Measurements from ENCODE around the gene USP8.
A peak's percentile ranks its signal among the peaks of the same experiment; 100 is the strongest.
"Not testable (repeated sequence)": the region's sequence is repeated elsewhere in the genome, so short reads cannot be mapped to it uniquely, and the experiment has no call there.

Gene USP8

GRCh38 chr15:50424066-50424890 is at the start of gene USP8:
TSS of gene USP8 (plus strand) at chr15:50424405. CDS start at chr15:50439074, 14,669 bp downstream.
- DNase-seq, result peak; percentile 92

GRCh38 chr15:50377867-50378751 is 46.1 kb upstream of the USP8 start:
- DNase-seq, result no peak

DNA sequence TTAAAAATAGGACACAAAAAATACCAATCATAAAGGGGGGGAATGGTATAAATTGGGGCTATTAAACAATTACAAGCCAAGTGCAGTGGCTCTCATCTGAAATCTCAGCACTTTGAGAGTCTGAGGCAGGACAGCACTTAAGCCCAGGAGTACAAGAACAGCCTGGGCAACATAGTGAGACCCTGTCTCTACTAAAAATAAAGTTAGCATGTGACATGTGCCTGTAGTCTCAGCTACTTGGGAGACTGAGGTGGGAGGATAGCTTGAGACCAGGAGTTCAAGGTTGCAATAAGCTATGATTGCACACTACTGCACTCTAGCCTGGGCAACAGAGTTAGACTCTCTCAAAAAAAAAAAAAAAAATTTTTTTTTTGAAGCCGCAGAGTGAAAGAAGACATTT is 45.4 kb upstream of the USP8 start:
- no peak for DNase-seq

- not testable (repeated sequence) for DNase-seq
These were observed 44.8 kb upstream of the USP8 start for GRCh38 chr15:50379413-50379812.

GRCh38 chr15:50380089-50380488 is 44.1 kb upstream of the USP8 start:
- DNase-seq, result no peak

- no peak for DNase-seq
These were observed 42.8 kb upstream of the USP8 start for GRCh38 chr15:50381438-50381837.

DNA sequence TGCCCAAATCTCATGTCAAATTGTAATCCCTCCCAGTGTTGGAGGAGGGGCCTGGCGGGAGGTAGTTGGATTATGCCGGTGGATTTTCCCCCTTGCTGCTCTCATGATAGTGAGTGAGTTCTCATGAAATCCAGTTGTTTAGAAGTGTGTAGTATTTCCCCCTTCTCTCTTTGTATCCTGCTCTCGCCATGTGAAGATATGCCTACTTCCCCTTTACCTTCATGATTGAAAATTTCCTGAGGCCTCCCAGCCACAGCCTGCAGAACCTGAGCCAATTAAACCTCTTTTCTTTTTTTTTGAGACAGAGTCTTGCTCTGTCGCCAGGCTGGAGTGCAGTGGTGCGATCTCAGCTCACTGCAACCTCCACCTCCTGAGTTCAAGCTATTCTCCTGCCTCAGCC is 41.8 kb upstream of the USP8 start:
- not testable (repeated sequence) for DNase-seq

DNA sequence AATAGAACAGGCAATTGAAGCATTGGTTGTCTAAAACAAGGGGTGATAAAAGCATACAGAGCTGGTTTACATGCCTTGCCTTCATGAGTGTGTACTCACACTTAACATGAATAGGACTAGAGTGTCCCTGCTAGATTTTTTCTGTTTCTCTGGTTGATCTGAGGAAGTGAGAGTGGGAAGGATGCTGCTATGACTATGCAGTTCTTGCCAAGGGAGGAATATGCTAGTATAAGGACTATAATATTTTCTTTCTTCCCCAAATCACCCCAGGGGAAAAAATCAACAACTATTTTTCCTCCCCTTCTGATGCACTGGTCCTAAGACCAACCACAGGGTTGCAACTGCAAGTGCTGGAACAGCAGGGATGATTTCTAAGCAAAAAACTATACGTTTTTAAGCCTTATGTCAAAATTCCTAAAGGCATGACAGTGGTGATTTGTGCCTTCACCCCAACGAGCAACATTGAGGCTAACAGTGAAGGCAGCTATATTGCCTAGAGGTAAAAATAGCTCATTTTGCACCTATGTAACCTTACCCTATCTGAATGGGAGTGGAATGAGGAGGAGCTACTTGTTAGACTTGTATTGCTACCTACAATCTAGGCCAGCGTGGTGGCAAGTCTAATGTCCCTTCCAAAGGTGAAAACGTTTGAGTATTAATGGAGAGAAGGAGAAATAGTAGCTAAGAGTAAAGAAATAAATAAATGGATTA is 33.5 kb upstream of the USP8 start:
- DNase-seq, result no peak

DNA sequence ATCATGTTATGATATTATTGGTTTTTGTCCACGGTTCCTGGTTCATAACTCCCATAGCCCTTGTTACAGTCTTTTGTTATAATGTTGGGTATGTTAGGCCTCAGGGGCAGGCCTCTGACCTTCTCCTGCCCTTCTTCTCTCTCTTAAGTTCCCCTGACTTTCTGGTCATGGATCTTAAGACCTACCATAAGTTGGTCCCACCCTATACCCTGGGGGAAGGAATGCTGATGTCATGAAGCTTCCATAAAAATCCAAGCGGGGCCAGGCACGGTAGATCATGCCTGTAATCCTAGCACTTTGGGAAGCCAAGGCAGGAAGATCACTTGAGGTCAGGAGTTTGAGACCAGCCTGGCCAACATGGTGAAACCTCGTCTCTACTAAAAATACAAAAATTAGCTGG is 32.6 kb upstream of the USP8 start:
- not testable (repeated sequence) for DNase-seq

GRCh38 chr15:50411870-50412269 is 12.3 kb upstream of the USP8 start:
- DNase-seq, result no peak

- DNase-seq, result no peak
These were observed 9.6 kb upstream of the USP8 start for GRCh38 chr15:50414624-50415023.

GRCh38 chr15:50415752-50416404 is 8.3 kb upstream of the USP8 start:
- no peak for DNase-seq

DNA sequence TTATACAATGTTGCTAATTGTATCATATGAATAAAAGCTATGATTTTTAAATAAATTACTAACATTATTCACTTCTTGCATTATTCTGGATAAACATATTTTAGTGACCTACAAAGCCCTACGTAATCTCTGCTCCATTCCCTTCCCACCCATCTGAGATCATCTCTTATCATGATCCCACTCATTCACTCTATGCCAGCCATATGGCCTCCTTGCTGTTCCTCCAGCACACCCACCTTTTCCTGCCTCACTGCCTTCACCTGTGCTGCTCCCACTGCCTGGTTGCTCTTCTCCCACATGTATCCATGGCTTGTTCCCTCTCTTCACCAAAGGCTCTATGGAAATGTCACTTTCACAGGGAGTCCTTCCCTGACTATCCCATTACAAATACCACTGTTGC is 7.3 kb upstream of the USP8 start:
- no peak for DNase-seq

DNA sequence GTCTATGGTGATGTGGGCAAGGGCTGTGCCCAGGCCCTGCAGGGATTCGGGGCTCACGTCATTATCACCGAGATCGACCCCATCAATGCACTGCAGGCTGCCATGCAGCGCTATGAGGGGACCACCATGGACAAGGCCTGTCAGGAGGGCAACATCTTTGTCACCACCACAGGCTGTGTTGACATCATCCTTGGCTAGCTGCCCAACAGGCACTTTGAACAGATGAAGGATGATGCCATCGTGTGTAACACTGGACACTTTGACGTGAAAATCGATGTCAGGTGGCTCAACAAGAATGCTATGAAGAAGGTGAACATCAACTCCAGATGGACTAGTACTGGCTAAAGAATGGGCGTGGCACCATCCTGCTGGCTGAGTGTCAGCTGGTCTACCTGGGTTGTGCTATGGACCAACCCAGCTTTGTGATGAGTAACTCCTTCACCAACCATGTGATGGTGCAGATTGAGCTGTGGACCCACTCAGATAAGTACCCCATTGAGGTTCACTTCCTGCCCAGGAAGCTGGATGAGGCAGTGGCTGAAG is 6.1 kb upstream of the USP8 start:
- no peak for DNase-seq

DNA sequence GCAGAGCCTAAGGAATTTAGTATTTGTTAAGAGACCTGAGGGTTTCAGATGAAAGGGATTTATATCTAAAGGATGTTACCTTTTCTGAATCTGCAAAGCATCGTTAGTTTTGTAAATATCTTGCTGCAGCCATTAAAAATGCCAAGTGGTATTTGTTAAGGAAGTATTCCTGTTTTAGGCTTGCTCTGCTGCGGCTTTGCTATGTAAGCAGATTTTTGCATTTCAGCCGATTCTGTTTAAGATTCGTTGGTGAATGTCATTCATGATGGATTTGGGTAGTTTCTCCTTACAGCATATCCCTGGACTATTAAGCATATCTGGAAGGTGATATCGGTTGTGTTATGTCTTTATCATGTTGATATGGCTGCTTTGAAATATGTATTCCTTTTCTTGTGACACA is 1.0 kb downstream of the USP8 start:
- DNase-seq, result no peak

GRCh38 chr15:50425678-50426246 is 1.6 kb downstream of the USP8 start:
- not testable (repeated sequence) for DNase-seq

- DNase-seq, result no peak
These were observed 2.2 kb downstream of the USP8 start for GRCh38 chr15:50426428-50426827.

- no peak for DNase-seq
These were observed 7.0 kb downstream of the USP8 start for GRCh38 chr15:50431204-50431603.

GRCh38 chr15:50432230-50432629 is 8.0 kb downstream of the USP8 start:
- DNase-seq, result no peak

DNA sequence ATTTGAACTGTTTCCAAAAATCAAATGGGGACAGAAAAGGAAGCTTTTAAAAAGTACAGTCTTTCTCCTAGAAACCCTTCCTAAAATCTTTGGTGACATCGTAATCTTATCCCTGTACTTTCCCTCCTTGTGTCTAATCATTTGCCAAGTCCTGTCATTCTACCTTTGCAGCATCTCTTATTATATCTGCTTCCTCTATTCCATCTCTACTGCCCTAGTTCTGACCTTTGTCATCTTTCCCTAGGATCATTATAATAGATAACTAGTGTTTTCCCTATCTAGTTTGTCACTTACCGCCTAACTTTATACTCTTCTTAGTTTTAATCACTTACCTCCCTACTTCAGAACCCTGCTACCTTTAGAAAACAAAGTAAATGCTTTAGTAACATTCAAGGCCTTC is 11.6 kb downstream of the USP8 start:
- no peak for DNase-seq

DNA sequence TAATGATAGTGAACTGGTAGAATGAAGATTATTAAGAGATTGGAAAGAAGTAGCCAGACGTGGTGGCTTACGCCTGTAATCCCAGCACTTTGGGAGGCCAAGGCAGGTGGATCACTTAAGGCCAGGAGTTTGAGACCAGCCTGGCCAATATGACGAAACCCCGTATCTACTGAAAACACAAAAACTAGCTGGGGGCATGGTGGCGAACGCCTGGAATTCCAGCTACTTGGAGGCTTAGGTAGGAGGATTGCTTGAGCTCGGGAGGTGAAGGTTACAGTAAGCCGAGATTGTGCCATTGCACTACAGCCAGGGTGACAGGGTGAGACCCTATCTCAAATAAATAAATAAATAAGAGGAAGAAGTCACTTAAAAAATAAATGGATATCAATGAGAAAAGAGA is 14.0 kb downstream of the USP8 start:
- DNase-seq, result no peak

DNA sequence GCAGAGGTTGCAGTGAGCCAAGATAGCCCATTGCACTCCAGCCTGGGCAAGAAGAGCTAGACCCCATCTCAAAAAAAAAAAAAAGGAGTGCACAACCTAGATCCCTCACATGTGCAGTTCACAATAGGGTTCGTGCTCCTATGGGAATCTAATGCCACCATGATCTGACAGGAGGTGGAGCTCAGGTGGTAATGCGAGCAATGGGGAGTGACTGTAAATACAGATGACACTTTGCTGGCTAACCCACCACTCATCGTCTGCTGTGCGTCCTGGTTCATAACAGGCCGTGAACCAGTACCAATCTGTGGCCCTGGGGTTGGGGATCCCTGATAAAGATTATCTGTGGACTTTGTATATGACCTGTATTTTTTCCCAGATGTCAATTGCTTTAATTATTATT is 16.7 kb downstream of the USP8 start:
- DNase-seq, result no peak
